Bone marrow (tissue), 2 donors: ENCODE data around the gene RAD51B.
A peak's percentile ranks its signal among the peaks of the same experiment; 100 is the strongest.

ENCODE experiments used
- DNase-seq, 2 donors: peaks; one replicate each; lab custom pipeline; 2025; lab: John Stamatoyannopoulos, UW

Gene RAD51B

DNA sequence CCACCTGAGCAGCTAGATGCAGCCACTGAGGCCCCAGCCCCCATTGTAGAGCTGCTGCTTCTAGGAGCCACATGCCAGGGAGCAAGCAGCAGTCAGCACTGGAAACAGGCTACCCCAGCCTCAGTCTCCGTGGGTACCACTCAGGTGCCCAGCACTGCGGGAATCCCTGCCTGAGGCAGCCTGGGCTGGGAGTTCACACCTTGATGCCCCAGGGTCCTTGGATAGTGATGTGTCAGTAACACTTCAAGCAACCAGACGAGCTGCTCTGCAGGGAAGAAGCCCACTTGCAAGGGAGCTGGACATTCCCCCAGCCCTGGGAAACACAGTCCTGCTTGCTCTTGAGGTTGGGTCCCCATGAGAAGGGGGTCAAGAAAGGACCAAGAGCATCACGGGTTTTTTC, 882.6 kb downstream of the RAD51B start:
- DNase-seq = no peak

DNA sequence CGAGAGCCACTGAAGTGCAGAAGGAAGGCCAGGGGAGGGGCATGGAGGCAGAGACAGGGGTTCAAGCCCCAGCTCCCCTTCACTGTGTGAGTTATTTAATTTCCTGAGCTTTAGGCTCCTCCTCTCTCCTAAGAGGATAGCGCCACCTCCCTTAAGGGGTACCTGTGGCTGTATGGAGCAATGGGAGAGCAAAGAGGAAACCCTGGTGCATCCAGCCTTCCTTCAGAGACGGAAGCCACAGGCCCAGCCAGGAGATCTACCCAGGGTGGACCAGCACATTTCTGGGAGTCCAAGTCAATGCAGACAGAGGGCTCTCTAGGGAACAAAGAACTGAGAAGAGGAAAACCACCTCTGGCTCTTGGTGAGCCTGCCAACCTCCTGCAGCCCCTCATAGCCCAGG, 883.0 kb downstream of the RAD51B start:
- DNase-seq = no peak

DNA sequence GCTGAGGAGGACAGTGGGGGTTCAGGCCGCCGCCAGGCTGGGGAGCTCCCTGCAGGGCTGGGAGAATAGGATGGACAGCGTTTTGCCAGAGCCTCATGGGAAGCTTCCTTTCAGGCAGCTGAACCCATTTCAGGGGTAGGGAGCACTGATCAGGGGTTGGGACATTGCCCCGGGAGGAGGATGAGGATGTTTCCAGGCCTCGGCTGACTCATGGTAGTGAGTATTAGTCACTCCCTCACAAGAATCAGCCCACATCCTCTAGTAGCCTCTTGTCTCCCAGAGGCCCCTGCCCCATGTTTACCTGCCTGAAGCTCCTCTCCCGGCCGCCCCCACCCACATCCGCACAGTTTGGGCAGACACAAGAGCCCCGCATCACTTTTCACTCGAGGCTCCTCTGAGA, 883.5 kb downstream of the RAD51B start:
- DNase-seq = peak in 1 of 2 donors; percentile 28

DNA sequence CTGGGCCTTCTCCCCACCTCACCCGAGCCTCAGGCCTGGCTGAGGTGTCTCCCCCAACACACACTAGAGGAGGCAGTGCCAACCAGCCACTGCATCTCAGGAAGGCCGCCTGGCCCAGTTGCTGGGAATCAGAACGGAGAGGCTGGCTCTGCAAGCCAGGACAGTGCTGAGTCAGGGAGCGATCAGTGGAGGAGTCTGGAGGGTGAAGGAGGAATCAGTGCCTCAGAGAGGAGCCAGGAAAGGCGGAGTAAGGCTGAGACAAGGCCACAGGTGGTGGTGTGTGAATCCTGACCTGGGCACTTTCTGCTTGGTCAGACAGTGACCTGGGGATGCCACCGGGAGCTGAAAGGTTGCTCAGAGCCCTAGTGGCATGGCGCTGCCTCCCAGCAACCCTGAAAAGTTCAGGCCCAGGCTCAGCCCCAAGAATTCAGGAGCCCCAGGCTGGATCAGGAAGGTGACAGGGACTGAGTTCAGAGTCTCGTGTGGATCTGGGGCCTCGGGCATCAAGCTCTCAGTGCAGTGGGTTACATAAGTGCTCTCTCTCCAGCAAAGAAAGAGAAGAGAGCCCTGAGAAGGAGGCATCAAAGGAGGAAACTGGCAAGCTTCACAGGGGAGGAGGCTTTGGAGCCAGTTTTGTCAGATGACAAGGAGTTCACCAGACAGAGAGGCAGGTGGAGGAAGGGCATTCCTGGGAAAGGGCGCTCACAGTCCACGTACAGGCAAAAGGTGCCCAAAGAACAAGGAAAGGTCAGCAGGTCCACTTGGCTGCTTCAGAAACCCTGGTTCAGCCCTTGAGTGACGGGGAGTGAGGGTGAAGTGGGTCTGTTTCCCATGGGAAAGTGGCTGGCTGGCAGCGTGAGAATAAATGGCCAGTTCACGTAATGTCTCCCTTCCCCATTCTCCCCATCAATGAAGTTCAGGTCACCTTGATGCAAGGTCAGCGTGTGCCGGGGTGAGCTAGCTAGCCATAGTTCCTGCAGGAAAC, 885.4 kb downstream of the RAD51B start:
- DNase-seq = no peak

DNA sequence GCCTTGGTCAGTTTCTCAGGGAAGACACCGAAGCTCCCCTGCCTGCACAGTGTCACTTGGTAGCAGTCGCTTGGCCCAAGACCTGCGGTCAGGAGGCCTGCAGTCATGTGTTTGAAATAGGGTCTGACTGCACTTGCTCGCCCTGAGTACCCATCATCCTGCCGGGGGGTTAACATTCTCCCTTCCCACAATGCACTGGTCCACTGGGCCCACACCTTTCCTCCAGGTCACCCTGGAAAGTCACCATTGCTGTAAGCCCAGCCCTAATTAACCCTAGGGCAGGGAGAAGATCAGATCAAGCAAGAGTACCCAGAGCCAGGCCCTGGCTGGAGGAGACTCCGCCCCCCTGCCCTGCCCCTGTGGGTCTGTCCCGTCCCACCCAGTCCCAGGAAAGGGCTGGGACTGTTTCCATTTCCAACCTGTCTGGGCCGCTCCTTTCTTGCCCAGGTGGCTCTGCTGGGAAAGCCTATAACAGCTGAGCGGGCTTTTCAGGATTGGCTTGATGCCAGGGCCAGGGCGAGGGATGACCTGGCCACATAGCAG, 886.2 kb downstream of the RAD51B start:
- DNase-seq = no peak

DNA sequence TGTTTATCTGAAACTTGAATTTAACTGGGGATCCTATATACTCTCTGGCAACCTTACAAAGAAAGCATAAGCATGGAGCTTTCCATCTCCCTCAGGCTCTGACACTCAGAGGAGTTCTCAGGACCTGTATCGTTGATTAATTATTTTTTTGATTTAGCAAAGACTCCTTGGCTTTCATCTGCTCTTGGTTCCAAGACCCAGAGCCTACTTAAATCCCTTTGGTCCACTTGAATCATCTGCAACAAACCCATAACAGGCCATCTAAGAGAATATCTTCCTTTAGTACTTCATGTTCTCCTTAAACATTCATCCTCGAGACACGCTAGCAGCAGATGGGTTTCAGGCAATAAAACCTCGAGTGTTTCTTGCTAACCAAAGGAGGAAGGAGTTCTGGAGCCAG, 887.9 kb downstream of the RAD51B start:
- DNase-seq = no peak

DNA sequence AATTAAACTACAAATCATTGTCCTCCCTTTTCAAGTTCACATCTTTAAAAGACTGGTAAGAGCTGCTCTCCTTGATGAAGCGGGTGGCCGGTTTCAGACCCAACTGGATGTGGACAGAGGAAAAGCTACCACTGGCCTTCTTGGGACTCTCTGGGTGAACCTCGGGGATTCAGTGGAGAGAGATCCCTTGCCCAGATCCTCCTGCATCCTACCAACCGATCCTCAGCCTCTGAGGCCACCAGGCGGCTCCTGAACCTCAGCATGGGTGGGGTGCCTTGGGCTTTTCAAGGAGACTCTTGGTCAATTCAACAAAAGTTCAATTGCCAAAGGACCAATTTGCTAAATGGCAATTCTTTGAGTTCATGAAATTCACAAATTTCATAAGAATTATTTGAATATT, 888.8 kb downstream of the RAD51B start:
- DNase-seq = no peak

DNA sequence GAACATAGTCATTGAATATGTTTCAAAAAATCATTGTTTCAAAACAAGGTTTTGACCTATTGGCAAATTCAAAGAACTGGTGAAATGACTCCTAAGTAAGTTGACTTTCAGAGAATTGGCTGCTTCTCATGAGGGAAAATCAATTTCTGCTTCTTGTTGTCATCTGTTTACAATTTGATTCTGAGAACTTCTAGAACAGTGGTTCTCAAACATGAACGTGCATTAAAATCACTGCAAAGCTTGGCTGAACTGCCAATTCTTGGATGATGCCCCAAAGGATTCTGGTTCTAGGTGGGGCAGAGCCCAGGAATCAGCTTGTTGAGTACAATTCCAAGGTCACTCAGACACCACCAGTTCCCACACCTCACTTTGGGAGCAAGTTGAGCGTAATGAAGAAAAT, 889.4 kb downstream of the RAD51B start:
- no peak for DNase-seq

DNA sequence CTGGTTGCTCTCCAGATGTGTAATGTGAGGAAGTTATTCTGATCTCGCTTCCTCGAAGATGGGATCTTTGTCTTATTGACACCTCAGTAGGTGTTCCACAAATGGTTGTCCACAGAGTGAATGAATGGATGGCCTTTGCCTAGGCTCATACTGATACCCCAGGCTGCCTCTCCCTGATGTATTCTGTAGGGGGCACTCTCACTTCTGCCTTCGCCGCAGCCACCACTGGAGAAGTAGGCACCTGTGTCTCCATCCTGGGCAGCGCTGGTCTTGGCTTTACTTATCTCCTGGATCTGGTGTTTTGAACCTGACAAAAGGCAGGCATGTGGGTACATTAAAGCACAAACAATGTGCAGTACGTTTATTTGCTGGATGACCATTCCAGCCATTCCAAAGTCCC, 891.2 kb downstream of the RAD51B start:
- DNase-seq = no peak

DNA sequence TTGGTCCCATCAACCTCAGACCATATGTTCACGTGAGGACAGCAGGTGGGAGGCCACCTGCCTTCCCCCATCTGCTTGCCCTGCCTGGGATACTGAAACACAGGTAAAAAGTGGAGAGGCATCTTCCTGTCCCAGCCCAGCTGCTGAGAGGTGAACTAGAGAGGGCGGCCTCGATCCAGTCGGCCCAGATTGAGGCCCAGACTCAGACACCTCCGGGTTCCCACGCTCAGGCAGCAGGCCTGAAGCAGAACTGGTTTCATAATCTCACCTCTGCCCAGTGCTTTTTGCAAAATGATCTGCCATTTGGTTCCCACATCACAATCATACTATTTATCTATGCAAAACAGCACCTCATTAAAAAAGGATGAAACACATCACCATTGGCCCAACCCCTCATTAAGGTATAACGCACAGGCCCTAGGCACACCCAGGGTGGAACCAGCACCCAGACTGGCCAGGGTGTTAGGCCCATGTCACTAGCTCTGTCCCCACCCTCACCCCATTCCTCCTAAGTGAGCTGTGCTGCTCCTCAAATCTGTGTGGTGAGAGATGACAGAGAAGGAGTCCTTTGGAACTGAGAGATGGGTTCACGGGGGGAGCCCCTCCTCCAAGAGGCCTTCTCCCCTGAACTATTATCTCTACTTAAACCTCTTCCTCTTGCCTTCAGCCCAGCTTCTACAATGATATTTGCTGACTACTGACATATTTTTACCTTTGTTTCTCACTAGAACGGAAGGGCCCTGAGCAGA, 892.2 kb downstream of the RAD51B start:
- DNase-seq = no peak

DNA sequence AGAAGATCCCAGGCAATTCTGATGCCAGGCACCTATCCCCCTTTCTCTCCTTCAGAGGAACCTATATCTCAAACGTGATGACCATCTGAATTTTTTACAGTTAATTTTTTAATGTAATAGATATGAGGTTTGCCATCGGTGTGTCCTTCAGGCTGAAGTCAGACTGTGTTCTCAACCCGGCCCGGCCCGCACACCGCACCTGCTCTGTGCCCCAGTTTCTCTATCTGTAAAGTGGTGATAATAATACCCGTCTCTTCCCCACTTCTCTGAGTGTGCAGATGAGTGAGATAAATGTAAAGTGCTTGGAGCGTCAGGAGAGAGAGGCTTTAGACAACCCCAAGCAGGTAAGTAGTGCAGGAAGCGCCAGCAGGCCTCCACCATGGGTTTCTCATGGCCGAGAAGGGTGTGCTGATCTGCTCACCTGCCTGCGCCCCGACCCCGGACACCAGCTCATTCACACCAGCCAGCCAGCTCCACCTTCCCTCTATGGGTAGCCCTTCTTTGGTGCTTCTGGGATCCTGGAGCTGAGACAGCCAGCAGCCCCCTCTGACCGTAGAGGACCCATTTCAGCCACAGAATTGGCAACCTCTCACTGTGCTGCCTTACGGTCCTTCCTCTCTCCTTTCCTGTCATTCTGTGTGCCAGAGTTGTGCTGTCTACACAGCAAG, 893.3 kb downstream of the RAD51B start:
- no peak for DNase-seq

DNA sequence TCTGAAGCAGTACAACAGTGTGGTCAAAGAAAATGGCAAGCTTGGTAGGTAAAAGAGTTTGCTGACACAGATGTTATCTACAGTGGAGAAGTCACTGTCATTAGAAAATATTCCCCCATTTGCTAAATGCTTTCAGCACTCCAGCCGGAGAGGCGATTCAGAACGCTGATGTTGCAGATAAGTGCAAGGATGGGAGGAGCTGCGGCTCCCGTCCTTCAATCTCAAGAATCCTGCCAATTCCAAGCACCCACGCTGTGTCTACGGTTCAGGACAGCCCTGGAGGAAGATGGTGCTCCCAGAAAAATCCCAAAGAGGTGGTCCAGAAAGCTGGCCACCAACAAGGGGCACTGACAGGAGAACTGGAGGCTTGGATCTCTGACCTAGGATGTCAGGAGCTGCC, 894.2 kb downstream of the RAD51B start:
- no peak for DNase-seq

DNA sequence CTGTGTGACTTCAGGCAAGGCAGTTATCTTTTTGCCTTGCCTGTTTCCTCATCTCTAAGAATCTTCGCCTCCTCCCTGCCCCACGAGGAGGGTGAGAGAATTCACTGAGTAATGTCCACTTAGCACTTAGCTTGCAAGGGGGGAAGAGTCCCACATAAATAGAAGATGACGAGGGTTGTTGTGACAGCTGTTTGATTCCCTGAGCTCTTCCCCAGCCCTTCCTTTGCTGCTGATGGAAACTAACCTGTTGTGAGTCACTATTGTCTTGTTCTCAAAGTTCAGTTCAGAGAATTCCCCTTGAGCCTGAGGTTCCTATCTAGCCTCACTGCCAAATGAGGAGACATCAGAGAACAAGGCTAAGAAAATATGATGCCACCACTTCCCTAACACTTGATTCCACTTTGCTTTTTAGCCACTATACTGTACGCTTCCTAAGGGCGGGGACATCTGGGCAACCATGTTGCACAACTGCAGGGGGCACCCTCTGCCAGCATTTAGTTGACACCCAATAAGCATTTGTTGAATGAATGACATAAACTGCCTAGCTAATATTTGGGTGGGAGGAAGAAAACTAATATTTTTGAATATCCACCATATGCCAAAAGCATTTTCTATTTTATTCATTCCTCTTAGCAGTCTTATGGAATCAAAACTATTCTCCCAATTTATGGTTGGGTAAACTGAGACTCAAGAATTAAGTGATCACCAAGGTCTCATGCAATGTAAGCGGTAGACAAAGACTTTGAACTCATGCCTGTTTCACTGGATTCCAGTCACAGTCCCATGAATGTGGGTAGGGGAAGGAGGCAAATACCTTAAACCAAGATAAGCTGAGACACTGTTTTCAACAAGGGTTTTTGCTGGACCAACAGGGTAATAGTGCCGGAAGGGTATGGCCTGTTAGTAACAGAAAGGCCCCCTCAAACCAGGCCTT, 895.7 kb downstream of the RAD51B start:
- peak in 1 of 2 donors; percentile 20 for DNase-seq

DNA sequence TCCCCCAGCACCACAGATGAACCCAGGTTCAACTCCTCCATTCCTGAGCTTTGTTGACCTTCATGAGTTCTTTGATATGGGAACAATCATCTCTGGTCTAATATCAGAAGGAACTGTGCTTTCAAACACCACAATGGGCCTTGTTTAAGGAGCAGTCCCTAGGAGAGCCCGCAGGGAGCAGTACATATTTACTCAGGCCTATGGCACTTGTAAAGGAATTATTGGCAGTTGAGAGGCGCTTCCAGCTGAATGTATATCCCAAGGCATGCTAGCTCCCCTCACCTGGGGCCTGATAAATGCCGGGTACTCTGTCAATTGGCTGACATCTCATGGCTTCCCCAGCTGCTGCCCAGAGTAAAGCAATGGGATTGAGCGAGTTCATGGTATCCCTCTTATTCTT, 897.1 kb downstream of the RAD51B start:
- no peak for DNase-seq

DNA sequence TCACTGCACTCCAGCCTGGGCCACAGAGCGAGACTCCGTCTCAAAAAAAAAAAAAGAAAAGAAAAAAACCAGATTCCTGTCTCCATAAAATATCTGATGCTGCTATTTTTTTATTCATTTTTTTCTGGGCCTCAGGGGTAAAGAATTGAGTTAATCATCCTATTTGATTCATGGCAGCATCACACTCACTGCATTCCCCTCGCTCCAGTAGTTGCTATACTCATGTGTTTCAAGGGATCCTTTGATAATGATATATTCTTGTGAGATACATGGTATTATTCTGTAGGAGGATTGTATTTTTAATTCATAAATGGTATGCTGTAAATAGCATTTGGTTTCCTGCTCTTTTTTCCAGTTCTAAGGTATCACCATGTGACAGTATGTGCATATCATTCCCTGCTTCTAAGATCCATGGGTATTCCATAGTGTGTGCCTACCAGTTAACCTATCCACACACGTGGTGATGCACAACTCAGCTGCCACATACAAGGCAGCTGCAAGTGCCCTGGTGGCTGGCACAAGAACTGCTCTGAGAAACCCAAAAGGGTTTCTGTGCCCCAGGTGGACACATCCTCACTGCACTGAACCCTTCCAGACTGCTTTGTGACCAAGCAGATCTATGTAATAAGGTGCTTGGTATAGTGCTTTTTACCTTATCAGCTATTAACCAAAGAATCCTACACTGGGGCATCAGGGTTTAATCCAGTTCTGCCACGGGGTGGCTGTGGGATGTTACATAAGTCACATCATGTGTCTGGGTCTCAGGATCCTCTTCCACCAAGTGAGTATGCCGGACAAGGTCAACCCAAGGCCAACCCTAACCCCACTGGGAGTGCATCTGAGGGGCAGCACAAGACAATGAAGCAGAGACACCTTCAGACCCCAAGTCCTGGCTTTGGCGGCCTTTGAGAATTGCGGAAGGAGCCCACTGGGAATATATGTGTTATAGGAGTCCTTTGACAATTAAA, 898.7 kb downstream of the RAD51B start:
- DNase-seq = no peak

DNA sequence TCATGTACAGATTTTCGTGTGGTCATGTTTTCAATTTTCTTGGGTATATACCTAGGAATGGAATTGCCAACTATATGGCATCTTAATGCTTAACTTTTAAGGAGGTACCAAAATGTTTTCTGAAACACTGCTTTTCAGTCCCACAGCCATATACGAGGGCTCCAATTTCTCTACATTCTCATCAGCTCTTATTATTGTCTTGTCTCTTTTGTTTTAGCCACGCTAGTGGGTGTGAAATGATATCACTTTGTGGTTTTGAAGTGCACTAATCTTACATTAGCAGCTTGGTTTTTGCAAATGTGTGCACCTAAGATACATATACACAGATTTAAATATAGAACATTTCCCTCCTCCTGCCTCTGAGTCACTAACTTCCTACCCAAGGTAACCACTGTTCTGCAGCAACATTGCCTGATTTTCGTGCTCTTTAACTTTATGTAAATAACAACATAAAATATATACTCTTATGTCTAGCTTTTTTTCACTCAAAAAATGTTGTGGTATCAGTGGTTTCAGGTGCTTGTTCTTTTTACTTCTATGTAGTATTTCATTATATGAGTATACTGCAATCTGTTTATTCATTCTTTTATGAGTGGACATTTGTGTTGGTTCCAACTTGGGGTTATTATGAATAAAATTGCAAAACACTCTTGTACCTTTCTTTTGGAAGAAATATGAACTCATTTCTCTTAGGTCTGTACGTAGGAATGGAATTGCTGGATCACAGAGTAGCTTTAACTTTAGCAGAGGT, 900.2 kb downstream of the RAD51B start:
- DNase-seq = peak in 1 of 2 donors; percentile 86

DNA sequence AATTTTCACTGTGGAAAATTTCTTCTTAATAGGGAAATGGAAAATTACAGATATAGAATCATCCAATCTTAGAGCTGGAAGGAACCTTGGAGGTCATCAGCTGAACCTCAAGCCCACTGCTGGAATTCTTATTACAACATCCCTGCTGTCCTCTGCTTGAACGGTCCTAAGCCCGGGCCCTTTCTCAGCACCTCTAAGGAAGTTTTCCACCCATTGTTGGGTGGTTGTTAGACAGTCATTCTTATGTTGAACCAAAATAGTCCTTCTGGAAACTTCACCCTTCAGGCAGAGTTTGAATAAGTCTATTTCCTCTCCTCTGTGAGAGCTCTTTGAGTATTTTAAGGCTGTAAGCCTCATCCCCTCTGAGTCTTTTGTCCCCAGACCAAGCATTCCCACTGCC, 902.6 kb downstream of the RAD51B start:
- DNase-seq = no peak

DNA sequence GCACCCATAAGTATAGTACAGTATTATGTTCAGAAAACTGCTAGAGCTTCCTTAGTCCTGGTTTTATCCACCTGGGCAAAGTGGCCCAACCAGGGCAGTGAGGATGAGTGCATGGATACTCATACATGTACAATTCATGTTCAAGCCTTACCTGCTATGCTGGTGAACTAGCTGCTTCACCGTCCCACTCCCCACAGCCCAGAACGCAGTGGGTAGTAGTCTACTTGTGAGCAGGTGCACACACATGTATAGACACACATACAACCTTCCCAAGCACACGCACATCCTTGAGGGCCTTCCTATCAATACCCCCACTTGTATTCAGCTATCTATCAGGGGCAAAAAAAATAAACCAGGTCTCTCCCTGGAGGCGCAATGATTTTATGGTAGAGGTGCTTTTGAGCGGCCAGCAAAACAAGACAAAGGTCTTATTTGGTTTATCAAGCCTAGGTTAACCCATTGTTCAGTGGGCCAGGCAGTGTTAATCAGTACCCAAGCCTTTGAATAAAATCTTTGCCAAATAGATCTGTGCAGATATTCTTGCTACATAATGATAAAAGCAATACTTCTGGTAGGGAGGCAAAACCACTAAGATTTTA, 903.5 kb downstream of the RAD51B start:
- no peak for DNase-seq

DNA sequence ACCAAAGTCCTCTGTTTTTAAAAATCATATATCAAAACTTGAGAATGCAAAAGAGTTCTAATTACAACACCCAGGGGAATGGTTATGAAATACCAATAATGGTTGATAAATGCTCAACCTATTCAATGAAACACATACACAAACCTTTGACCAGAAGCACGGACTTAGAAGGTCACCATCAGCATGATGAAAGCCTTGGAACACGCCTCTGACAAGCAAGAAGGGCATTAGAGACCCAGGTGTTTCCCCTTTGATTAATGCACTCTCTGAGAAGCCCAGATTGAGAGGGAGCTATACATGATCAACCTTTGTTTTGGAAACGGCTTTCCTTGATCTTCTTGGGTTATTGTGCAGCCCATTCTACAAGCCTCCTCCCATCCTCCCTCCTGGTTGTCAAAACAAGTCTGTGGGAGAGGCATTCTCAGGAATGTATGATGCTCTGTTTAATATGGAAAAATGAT, 904.3 kb downstream of the RAD51B start:
- no peak for DNase-seq
